ENCODE measurements around the gene RAB23. TPM values are rescaled to one million over a fixed set of nuclear protein-coding genes. Genes with fewer than 3 reads are reported as not detected.

Gene RAB23
- total and polyA plus RNA-seq, 2 of the 8 experiments (the other 6 are each of a cell fraction or from before 2014, with no cell fraction given), result 6.5 to 17.2 TPM

GRCh38 chr6:57142178-57142525 lies 80.0 kb downstream of the RAB23 start:
- H3K4ac ChIP-seq (replicated peaks; ENCODE audit: insufficient read length, low read depth, low read length), result no peak overlapping the region
- peaks cover 0 to 17% (median 3%) of the 10 kb centered on the region in 4 experiments; a peak in 5 of 8 replicates for H3K36me3 ChIP-seq (ENCODE audit: control insufficient read depth in 2 of 4, insufficient read depth in 4 of 4, low read length in 3 of 4)
- no peak overlapping the region for H4K91ac ChIP-seq (replicated peaks; ENCODE audit: insufficient read length, low read length)
- FAIRE-seq (no peak), DNase-seq (ENCODE audit: low read depth in 1 of 2, low spot score in 2 of 2) (no peak)
- H3K9me3 ChIP-seq (ENCODE audit: insufficient read depth in 2 of 2, low read depth in 1 of 2, low read length in 1 of 2), result no peaks in the 10 kb centered on the region
- no peak overlapping the region for H4K8ac ChIP-seq (ENCODE audit: extremely low read depth, insufficient read depth, low read length)
- H3K23ac ChIP-seq (ENCODE audit: insufficient read length), result no peak overlapping the region
- CTCF ChIA-PET (ENCODE audit: partially characterized antibody), result interaction anchor here (1.1 to 1.2 kb wide), 2 partner anchors 174 to 523 kb away, joined by 3 to 4 read pairs; no protein-coding TSS in a partner anchor
- H3K79me2 ChIP-seq (ENCODE audit: control insufficient read depth in 1 of 2, insufficient read depth in 2 of 2, low read length in 2 of 2), result no peaks in the 10 kb centered on the region
- H2AK5ac ChIP-seq (ENCODE audit: low read depth, low read length), result no peak overlapping the region
- H3K27ac ChIP-seq (ENCODE audit: low read depth, low read length), result no peak overlapping the region
- H2BK20ac ChIP-seq (ENCODE audit: low read length), result no peak overlapping the region
- no peak overlapping the region for H3K18ac ChIP-seq (ENCODE audit: extremely low read depth, low read length)
- H3K56ac ChIP-seq (replicated peaks; ENCODE audit: insufficient read length, low read depth, low read length), result no peak overlapping the region
- 84% methylated on average over 1 of the region's 1 CpG; no CpG with 5 or more reads in 1 of the 2 experiments for WGBS, 2 experiments (ENCODE audit: extremely low coverage in 1 of 2, insufficient coverage in 1 of 2, insufficient read length in 1 of 2, insufficient replicate concordance in 2 of 2, low coverage in 1 of 2, low lambda C conversion rate in 2 of 2, missing lambda C conversion rate in 1 of 2)
- no peaks in the 10 kb centered on the region for H3K79me1 ChIP-seq (ENCODE audit: low read depth, low read length)
- H3K14ac ChIP-seq (ENCODE audit: insufficient read length), result no peak overlapping the region
- no peak overlapping the region for H3K4me2 ChIP-seq (ENCODE audit: insufficient read depth in 1 of 2, low read depth in 2 of 2, low read length in 2 of 2)
- no peaks in the 10 kb centered on the region for H3K4me1 ChIP-seq (replicated peaks in 1 of 4; ENCODE audit: control insufficient read depth in 3 of 4, insufficient read depth in 4 of 4, low read length in 3 of 4)
- H2AFZ ChIP-seq (ENCODE audit: low read length), result no peak overlapping the region
- no peak overlapping the region for H3K4me3 ChIP-seq (ENCODE audit: extremely low read depth in 1 of 4, insufficient read depth in 2 of 4, low read depth in 3 of 4, low read length in 4 of 4)
- no peaks in the 10 kb centered on the region; the same call in 1 of the 2 replicates for H3K23me2 ChIP-seq (ENCODE audit: low read depth, low read length)
- H2BK15ac ChIP-seq (ENCODE audit: low read length), result no peak overlapping the region
- no peak overlapping the region for H2BK5ac ChIP-seq (ENCODE audit: low read depth, low read length)
- no peak overlapping the region for H4K5ac ChIP-seq (ENCODE audit: insufficient read length, low read depth, low read length)
- H3K27me3 ChIP-seq (replicated peaks in 1 of 4; ENCODE audit: control insufficient read depth in 3 of 4, extremely low read depth in 1 of 4, insufficient read depth in 3 of 4, low read length in 3 of 4), result no peaks in the 10 kb centered on the region
- H3K9ac ChIP-seq (replicated peaks in 1 of 4; ENCODE audit: extremely low read depth in 1 of 4, low read depth in 3 of 4, low read length in 3 of 4), result no peak overlapping the region
- H4K20me1 ChIP-seq (replicated peaks in 1 of 2; ENCODE audit: control insufficient read depth in 1 of 2, insufficient read depth in 2 of 2, low read length in 2 of 2), result no peaks in the 10 kb centered on the region
- POLR2A ChIA-PET (ENCODE audit: partially characterized antibody), result no interaction called here
- H2BK120ac ChIP-seq (replicated peaks; ENCODE audit: low read depth, low read length), result no peak overlapping the region
- H2BK12ac ChIP-seq (ENCODE audit: low read depth, low read length), result no peak overlapping the region
- TF ChIP-seq ATF3 (IDR thresholded peaks at IDR 0.05; ENCODE audit: insufficient read depth, low read depth, low read length) (no peak), RXRA (IDR thresholded peaks at IDR 0.05; ENCODE audit: insufficient read depth, low read depth, low read length) (no peak), EGR1 (IDR thresholded peaks at IDR 0.05; ENCODE audit: borderline replicate concordance, low read depth, low read length) (no peak), PHF8 (conservative IDR thresholded peaks at IDR 0.05; ENCODE audit: low read depth, low read length) (no peak), TAF1 (IDR thresholded peaks at IDR 0.05; ENCODE audit: low read depth, low read length) (no peak), BACH1 (IDR thresholded peaks at IDR 0.05; ENCODE audit: low read length) (no peak), GABPA (IDR thresholded peaks at IDR 0.05; ENCODE audit: borderline replicate concordance, insufficient read depth, low read length) (no peak), KDM5A (IDR thresholded peaks at IDR 0.05; ENCODE audit: low read length) (no peak), ASH2L (IDR thresholded peaks at IDR 0.05; ENCODE audit: low read length) (no peak), POU5F1 (IDR thresholded peaks at IDR 0.05; ENCODE audit: low read depth, low read length) (no peak), HDAC6 (IDR thresholded peaks at IDR 0.05; ENCODE audit: low read depth, low read length) (no peak)
- TF ChIP-seq, protein P1, sequence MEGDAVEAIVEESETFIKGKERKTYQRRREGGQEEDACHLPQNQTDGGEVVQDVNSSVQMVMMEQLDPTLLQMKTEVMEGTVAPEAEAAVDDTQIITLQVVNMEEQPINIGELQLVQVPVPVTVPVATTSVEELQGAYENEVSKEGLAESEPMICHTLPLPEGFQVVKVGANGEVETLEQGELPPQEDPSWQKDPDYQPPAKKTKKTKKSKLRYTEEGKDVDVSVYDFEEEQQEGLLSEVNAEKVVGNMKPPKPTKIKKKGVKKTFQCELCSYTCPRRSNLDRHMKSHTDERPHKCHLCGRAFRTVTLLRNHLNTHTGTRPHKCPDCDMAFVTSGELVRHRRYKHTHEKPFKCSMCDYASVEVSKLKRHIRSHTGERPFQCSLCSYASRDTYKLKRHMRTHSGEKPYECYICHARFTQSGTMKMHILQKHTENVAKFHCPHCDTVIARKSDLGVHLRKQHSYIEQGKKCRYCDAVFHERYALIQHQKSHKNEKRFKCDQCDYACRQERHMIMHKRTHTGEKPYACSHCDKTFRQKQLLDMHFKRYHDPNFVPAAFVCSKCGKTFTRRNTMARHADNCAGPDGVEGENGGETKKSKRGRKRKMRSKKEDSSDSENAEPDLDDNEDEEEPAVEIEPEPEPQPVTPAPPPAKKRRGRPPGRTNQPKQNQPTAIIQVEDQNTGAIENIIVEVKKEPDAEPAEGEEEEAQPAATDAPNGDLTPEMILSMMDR (IDR thresholded peaks at IDR 0.05; ENCODE audit: control extremely low read depth in 1 of 3, insufficient read depth in 1 of 3, low read depth in 1 of 3, low read length in 3 of 3), result no peak
